HepG2 (cell line): Measurements from ENCODE around the gene HEPN1. TPM values are rescaled to one million over a fixed set of nuclear protein-coding genes. Genes with fewer than 3 reads are reported as not detected.

Experiments used
- AKAP8 ChIP-seq: sonication (generic); formaldehyde crosslinking; IDR thresholded peaks from 2 replicates; pipeline ENCODE4 v1.5.1; 2020; ENCODE audit warnings: mild to moderate bottlenecking, missing genetic modification reagents
- ATF1 ChIP-seq: IDR thresholded peaks from 2 replicates; pipeline ENCODE4 v1.6.1; 2016; ENCODE audit warnings: mild to moderate bottlenecking, control low read depth
- BHLHE40 ChIP-seq: IDR thresholded peaks from 2 replicates; pipeline ENCODE4 v1.6.1; 2011; ENCODE audit warnings: low read length, improper control_type of control experiment
- CENPT ChIP-seq: sonication (generic); formaldehyde crosslinking; IDR thresholded peaks from 2 replicates; pipeline ENCODE4 v1.8.0; 2022; ENCODE audit warnings: low read depth, mild to moderate bottlenecking, moderate library complexity, missing genetic modification reagents
- DPF2 ChIP-seq: sonication (generic); formaldehyde crosslinking; IDR thresholded peaks from 2 replicates; pipeline ENCODE4 v1.4.0; 2020; ENCODE audit warnings: mild to moderate bottlenecking, low read depth, missing genetic modification reagents, borderline replicate concordance
- MLX ChIP-seq: IDR thresholded peaks from 2 replicates; pipeline ENCODE4 v1.6.1; 2016
- NBN ChIP-seq: fragments of 450-650 bp; conservative IDR thresholded peaks from 2 replicates; pipeline ENCODE4 v1.6.1; 2017
- NFIB ChIP-seq: sonication (generic); formaldehyde crosslinking; IDR thresholded peaks from 2 replicates; pipeline ENCODE4 v1.9.0; 2021; ENCODE audit warnings: missing genetic modification reagents, mild to moderate bottlenecking, borderline replicate concordance
- NR2F6 ChIP-seq, 2 experiments: IDR thresholded peaks; 2 replicates each; pipeline ENCODE4 v1.6.1; 2016; ENCODE audit warnings: antibody characterized with exemption in 1 of 2, mild to moderate bottlenecking in 1 of 2
- PAWR ChIP-seq: sonication (generic); formaldehyde crosslinking; IDR thresholded peaks from 2 replicates; pipeline ENCODE4 v1.4.0; 2020; ENCODE audit warnings: missing genetic modification reagents, mild to moderate bottlenecking, borderline replicate concordance
- RXRB ChIP-seq: IDR thresholded peaks from 2 replicates; pipeline ENCODE4 v1.6.1; 2016; ENCODE audit warnings: borderline replicate concordance, missing genetic modification reagents, missing compliant biosample characterization
- TCF7L2 ChIP-seq: IDR thresholded peaks from 2 replicates; pipeline ENCODE4 v1.6.1; 2011; ENCODE audit warnings: mild to moderate bottlenecking, low read depth, low read length, moderate library complexity
- ZNF280D ChIP-seq: sonication (generic); formaldehyde crosslinking; IDR thresholded peaks from 2 replicates; pipeline ENCODE4 v1.5.1; 2020; ENCODE audit warnings: mild to moderate bottlenecking, missing genetic modification reagents
- ZNF564 ChIP-seq: sonication (generic); formaldehyde crosslinking; IDR thresholded peaks from 2 replicates; pipeline ENCODE4 v1.8.1; 2023; ENCODE audit warnings: mild to moderate bottlenecking, missing genetic modification reagents
- ZNF674 ChIP-seq: sonication (generic); formaldehyde crosslinking; IDR thresholded peaks from 2 replicates; pipeline ENCODE4 v1.5.0; 2020; ENCODE audit warnings: low read depth, mild to moderate bottlenecking, missing genetic modification reagents
- ZNF782 ChIP-seq: sonication (generic); formaldehyde crosslinking; IDR thresholded peaks from 2 replicates; pipeline ENCODE4 v1.4.0; 2020; ENCODE audit warnings: missing genetic modification reagents, mild to moderate bottlenecking, borderline replicate concordance
- ZNF816 ChIP-seq: sonication (generic); formaldehyde crosslinking; IDR thresholded peaks from 2 replicates; pipeline ENCODE4 v1.8.0; 2022; ENCODE audit warnings: missing genetic modification reagents, mild to moderate bottlenecking, borderline replicate concordance
- polyA plus RNA-seq, 8 experiments: library from polyadenylated mRNA; depleted of rRNA in 3 of 8; stranded (reverse) in 7 of 8; unstranded in 1 of 8; fragments of >200 nt; fragmentation: Illumina TruSeq in 4 of 8; extraction: Trizol in 4 of 8; gene quantifications; 2 replicates each; pipeline versions ENCODE4 v1.2.1 to v1.2.3, GENCODE V29; 2011 to 2016; ENCODE audit warnings: low read depth in 4 of 8, missing spikeins in 1 of 8, mixed read lengths in 1 of 8; ENCODE audit not compliant: insufficient read depth in 1 of 8
- total RNA-seq, 5 experiments: library from RNA; depleted of rRNA; stranded (reverse); fragments of >200 nt; fragmentation: Illumina TruSeq; extraction: Trizol; gene quantifications; 2 replicates each; pipeline ENCODE4 v1.2.3, GENCODE V29; 2016; ENCODE audit warnings: low read depth in 1 of 5
- TF ChIP-seq, protein P1 (sequence below), 2 experiments: sonication (generic) in 1 of 2; formaldehyde crosslinking in 1 of 2; IDR thresholded peaks; 2 replicates each; pipeline versions ENCODE4 v1.4.0 to v1.6.1; 2016 to 2020; ENCODE audit warnings: borderline replicate concordance in 1 of 2, low read depth in 1 of 2, mild to moderate bottlenecking in 1 of 2, missing genetic modification reagents in 1 of 2
- TF ChIP-seq, protein P2 (sequence below): sonication (generic); formaldehyde crosslinking; IDR thresholded peaks from 2 replicates; pipeline ENCODE4 v1.4.0; 2020; ENCODE audit warnings: mild to moderate bottlenecking, missing genetic modification reagents

Gene HEPN1
- total and polyA plus RNA-seq, 2 of the 13 experiments (the other 11 are each of a cell fraction or from before 2014, with no cell fraction given), result not detected

DNA sequence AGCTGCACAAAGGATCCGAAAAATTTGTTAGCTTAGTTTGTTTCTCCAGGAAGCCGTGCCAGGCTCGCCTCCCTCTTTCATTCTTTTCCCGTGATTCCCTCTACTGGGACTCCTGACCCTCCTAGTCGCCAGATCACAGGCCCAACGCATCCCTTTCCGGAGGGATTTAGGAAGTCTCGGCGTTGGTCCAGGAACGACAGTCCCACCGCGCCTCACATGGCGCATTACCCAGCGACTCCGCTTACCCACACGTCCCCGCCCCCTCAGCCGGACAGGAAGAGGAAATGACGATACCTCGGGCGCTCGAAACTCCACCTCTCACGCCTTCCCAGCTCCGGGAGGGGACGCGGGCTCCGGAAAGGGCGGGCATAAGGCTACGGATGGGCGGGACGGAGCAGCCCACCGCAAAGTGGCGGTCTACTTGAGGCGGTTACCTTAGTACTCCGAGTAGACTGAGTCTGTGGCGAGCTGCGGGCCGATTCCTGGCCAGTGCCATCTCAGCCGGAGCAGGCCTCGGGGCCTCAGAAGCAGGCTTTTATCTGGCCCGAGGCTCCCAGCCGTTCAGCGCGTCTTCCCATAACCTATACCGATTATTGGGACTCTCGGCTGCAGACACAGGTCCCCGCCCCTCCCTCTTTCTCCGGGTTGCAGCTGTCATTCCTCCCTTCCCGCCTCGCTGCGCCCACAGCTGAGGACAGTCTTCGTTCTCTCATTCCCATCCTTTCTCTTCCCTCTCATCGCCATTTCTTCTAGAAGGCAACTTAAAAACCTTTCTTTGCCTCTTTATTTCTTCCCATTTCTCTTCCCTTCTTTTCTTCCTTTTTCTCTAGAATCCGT lies 34.9 kb downstream of the HEPN1 start, which contains the start of gene CCDC15 (continued):
- TF ChIP-seq NR2F6 (IDR thresholded peaks at IDR 0.05) (no peak), NR2F6 (CRISPR knock-in tag; IDR thresholded peaks at IDR 0.05) (peak; percentile 16; the same call in 1 of the 2 replicates), NBN (no peak), NFIB (CRISPR knock-in tag) (no peak), ZNF564 (CRISPR knock-in tag) (0 out of 2 replicates have a peak, but pooled peaks have one; percentile 40), BHLHE40 (0 out of 2 replicates have a peak, but pooled peaks have one; percentile 19), ATF1 (CRISPR knock-in tag) (peak; percentile 88; the same call in 1 of the 2 replicates), RXRB (CRISPR knock-in tag) (peak; percentile 50; the same call in 1 of the 2 replicates), DPF2 (CRISPR knock-in tag) (no peak), ZNF782 (peak; percentile 68; the same call in 1 of the 2 replicates), ZNF280D (CRISPR knock-in tag) (no peak), AKAP8 (CRISPR knock-in tag) (no peak), CENPT (no peak), TCF7L2 (no peak), ZNF816 (CRISPR knock-in tag) (peak; percentile 71; the same call in 1 of the 2 replicates), MLX (CRISPR knock-in tag) (peak; percentile 33; the same call in 1 of the 2 replicates), PAWR (no peak), ZNF674 (CRISPR knock-in tag) (no peak)
- TF ChIP-seq, protein P1, sequence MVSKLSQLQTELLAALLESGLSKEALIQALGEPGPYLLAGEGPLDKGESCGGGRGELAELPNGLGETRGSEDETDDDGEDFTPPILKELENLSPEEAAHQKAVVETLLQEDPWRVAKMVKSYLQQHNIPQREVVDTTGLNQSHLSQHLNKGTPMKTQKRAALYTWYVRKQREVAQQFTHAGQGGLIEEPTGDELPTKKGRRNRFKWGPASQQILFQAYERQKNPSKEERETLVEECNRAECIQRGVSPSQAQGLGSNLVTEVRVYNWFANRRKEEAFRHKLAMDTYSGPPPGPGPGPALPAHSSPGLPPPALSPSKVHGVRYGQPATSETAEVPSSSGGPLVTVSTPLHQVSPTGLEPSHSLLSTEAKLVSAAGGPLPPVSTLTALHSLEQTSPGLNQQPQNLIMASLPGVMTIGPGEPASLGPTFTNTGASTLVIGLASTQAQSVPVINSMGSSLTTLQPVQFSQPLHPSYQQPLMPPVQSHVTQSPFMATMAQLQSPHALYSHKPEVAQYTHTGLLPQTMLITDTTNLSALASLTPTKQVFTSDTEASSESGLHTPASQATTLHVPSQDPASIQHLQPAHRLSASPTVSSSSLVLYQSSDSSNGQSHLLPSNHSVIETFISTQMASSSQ (IDR thresholded peaks at IDR 0.05; ENCODE audit: low read depth), result no peak
- TF ChIP-seq, protein P1 (CRISPR knock-in tag; IDR thresholded peaks at IDR 0.05; ENCODE audit: borderline replicate concordance), result peak; percentile 36; the same call in 1 of the 2 replicates
- TF ChIP-seq, protein P2, sequence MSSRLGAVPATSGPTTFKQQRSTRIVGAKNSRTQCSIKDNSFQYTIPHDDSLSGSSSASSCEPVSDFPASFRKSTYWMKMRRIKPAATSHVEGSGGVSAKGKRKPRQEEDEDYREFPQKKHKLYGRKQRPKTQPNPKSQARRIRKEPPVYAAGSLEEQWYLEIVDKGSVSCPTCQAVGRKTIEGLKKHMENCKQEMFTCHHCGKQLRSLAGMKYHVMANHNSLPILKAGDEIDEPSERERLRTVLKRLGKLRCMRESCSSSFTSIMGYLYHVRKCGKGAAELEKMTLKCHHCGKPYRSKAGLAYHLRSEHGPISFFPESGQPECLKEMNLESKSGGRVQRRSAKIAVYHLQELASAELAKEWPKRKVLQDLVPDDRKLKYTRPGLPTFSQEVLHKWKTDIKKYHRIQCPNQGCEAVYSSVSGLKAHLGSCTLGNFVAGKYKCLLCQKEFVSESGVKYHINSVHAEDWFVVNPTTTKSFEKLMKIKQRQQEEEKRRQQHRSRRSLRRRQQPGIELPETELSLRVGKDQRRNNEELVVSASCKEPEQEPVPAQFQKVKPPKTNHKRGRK (CRISPR knock-in tag), result no peak
